ENCODE results near the gene SEMA6A.

The SEMA6A gene

DNA sequence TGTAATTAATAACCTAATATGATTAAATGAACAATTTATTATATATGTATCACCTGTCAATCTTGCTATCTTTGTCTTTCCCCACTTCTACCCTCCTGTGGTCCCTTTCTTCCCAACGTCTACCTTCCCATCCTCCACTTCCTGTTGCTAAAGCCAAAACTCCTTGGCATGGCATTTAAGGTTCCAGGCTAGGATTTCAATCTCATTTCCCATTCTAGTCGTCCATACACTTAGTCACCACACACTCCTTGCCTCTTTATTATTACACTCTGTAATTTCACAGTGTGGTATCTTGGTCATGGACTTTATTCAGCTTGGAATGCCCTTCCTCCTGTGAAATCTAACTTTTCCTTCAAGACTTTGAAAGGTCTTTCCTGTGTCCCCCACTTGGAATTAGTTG is 115.3 kb downstream of the SEMA6A start:
- Histone ChIP-seq H3K27me3 (ENCODE audit: control insufficient read depth in 1 of 2, insufficient read depth in 1 of 2, low read length in 2 of 2) (no peaks in the 10 kb centered on the region), H4K91ac (ENCODE audit: low read length) (no peak overlapping the region), H3K4me3 (ENCODE audit: insufficient read depth in 1 of 2, low read depth in 1 of 2, low read length in 2 of 2) (no peak overlapping the region), H2AFZ (ENCODE audit: low read depth, low read length) (no peak overlapping the region), H3K4ac (ENCODE audit: low read depth in 1 of 2, low read length in 2 of 2) (no peak overlapping the region), H2BK5ac (ENCODE audit: low read depth, low read length, poor library complexity, severe bottlenecking) (no peak overlapping the region), H3K79me1 (replicated peaks; ENCODE audit: low read length, poor library complexity, severe bottlenecking) (no peaks in the 10 kb centered on the region), H3K18ac (ENCODE audit: low read depth in 1 of 2, low read length in 2 of 2) (no peak overlapping the region), H3K36me3 (ENCODE audit: control insufficient read depth in 1 of 2, insufficient read depth in 2 of 2, low read depth in 1 of 2, low read length in 2 of 2) (no peaks in the 10 kb centered on the region), H2BK120ac (ENCODE audit: low read depth, low read length) (no peak overlapping the region), H3K9ac (ENCODE audit: low read length) (no peak overlapping the region), H3K4me2 (ENCODE audit: low read length, poor library complexity, severe bottlenecking) (no peak overlapping the region), H3K9me3 (ENCODE audit: control insufficient read depth, low read length) (no peaks in the 10 kb centered on the region), H2BK15ac (ENCODE audit: low read depth, poor library complexity, severe bottlenecking) (no peak overlapping the region), H2AK5ac (ENCODE audit: low read length, severe bottlenecking) (peak overlapping the region; percentile 97), H4K8ac (ENCODE audit: low read length) (no peak overlapping the region), H3K23ac (ENCODE audit: low read length in 2 of 2) (no peak overlapping the region), H3K4me1 (ENCODE audit: control insufficient read depth, insufficient read depth, low read depth, low read length) (peaks cover 1% of the 10 kb centered on the region), H3K14ac (ENCODE audit: low read length in 2 of 2) (no peak overlapping the region), H3K27ac (ENCODE audit: low read length, poor library complexity, severe bottlenecking) (no peak overlapping the region), H2BK12ac (ENCODE audit: low read length in 2 of 2) (no peak overlapping the region)
- no peak for DNase-seq
- WGBS: 55% methylated on average over 2 of the region's 2 CpGs

DNA sequence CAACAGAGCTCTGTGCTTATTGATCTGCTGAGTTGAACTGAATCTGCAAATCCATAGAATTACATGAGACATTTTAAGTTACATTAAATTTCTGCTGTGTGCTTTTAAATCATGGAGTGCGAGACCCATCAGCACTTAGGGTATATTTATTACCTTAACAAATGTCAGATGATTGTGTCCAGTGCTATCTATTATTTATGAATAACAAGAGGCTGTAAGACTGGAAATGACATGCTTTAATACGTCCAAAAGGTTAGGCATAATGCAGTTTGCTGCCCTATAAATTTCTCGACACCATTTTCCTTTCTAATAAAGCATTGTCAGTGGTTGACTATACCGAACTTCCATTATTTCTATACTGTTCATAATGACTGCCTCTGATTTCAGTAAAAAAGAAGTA is 117.6 kb downstream of the SEMA6A start:
- no peak overlapping the region for H2BK15ac ChIP-seq (ENCODE audit: low read depth, poor library complexity, severe bottlenecking)
- H2BK5ac ChIP-seq (ENCODE audit: low read depth, low read length, poor library complexity, severe bottlenecking): no peak overlapping the region
- H3K4me1 ChIP-seq (ENCODE audit: control insufficient read depth, insufficient read depth, low read depth, low read length): peaks cover 5% of the 10 kb centered on the region
- H4K8ac ChIP-seq (ENCODE audit: low read length): no peak overlapping the region
- H3K4me3 ChIP-seq (ENCODE audit: insufficient read depth in 1 of 2, low read depth in 1 of 2, low read length in 2 of 2): no peak overlapping the region
- H3K27me3 ChIP-seq (ENCODE audit: control insufficient read depth in 1 of 2, insufficient read depth in 1 of 2, low read length in 2 of 2): peaks cover 0 to 5% of the 10 kb centered on the region in 2 experiments
- H3K9me3 ChIP-seq (ENCODE audit: control insufficient read depth, low read length): no peaks in the 10 kb centered on the region
- no peak overlapping the region for H4K91ac ChIP-seq (ENCODE audit: low read length)
- H3K79me1 ChIP-seq (replicated peaks; ENCODE audit: low read length, poor library complexity, severe bottlenecking): no peaks in the 10 kb centered on the region
- no peak for DNase-seq
- no peak overlapping the region for H3K4me2 ChIP-seq (ENCODE audit: low read length, poor library complexity, severe bottlenecking)
- H3K14ac ChIP-seq (ENCODE audit: low read length in 2 of 2): no peak overlapping the region
- H3K9ac ChIP-seq (ENCODE audit: low read length): no peak overlapping the region
- H3K23ac ChIP-seq (ENCODE audit: low read length in 2 of 2): no peak overlapping the region
- H2BK12ac ChIP-seq (ENCODE audit: low read length in 2 of 2): no peak overlapping the region
- H3K18ac ChIP-seq (ENCODE audit: low read depth in 1 of 2, low read length in 2 of 2): no peak overlapping the region
- H2BK120ac ChIP-seq (ENCODE audit: low read depth, low read length): no peak overlapping the region
- H2AK5ac ChIP-seq (ENCODE audit: low read length, severe bottlenecking): no peak overlapping the region
- H3K4ac ChIP-seq (ENCODE audit: low read depth in 1 of 2, low read length in 2 of 2): no peak overlapping the region
- no peak overlapping the region for H2AFZ ChIP-seq (ENCODE audit: low read depth, low read length)
- no peaks in the 10 kb centered on the region for H3K36me3 ChIP-seq (ENCODE audit: control insufficient read depth in 1 of 2, insufficient read depth in 2 of 2, low read depth in 1 of 2, low read length in 2 of 2)
- no peak overlapping the region for H3K27ac ChIP-seq (ENCODE audit: low read length, poor library complexity, severe bottlenecking)
- WGBS: 100% methylated on average over 1 of the region's 4 CpGs

- no peak overlapping the region for H3K27ac ChIP-seq (ENCODE audit: low read length, poor library complexity, severe bottlenecking)
- no peak overlapping the region for H3K4me2 ChIP-seq (ENCODE audit: low read length, poor library complexity, severe bottlenecking)
- H3K4me3 ChIP-seq (ENCODE audit: insufficient read depth in 1 of 2, low read depth in 1 of 2, low read length in 2 of 2): no peak overlapping the region
- H3K23ac ChIP-seq (ENCODE audit: low read length in 2 of 2): no peak overlapping the region
- no peak overlapping the region for H2AFZ ChIP-seq (ENCODE audit: low read depth, low read length)
- no peak overlapping the region for H2BK120ac ChIP-seq (ENCODE audit: low read depth, low read length)
- H2BK5ac ChIP-seq (ENCODE audit: low read depth, low read length, poor library complexity, severe bottlenecking): no peak overlapping the region
- H3K79me1 ChIP-seq (replicated peaks; ENCODE audit: low read length, poor library complexity, severe bottlenecking): no peaks in the 10 kb centered on the region
- H3K36me3 ChIP-seq (ENCODE audit: control insufficient read depth in 1 of 2, insufficient read depth in 2 of 2, low read depth in 1 of 2, low read length in 2 of 2): no peaks in the 10 kb centered on the region
- H2BK15ac ChIP-seq (ENCODE audit: low read depth, poor library complexity, severe bottlenecking): no peak overlapping the region
- no peak overlapping the region for H3K14ac ChIP-seq (ENCODE audit: low read length in 2 of 2)
- no peak overlapping the region for H4K8ac ChIP-seq (ENCODE audit: low read length)
- peaks cover 0 to 5% of the 10 kb centered on the region in 2 experiments for H3K27me3 ChIP-seq (ENCODE audit: control insufficient read depth in 1 of 2, insufficient read depth in 1 of 2, low read length in 2 of 2)
- H4K91ac ChIP-seq (ENCODE audit: low read length): no peak overlapping the region
- 84% methylated on average over 1 of the region's 1 CpG for WGBS
- no peak for DNase-seq
- no peak overlapping the region for H3K18ac ChIP-seq (ENCODE audit: low read depth in 1 of 2, low read length in 2 of 2)
- H2AK5ac ChIP-seq (ENCODE audit: low read length, severe bottlenecking): no peak overlapping the region
- H2BK12ac ChIP-seq (ENCODE audit: low read length in 2 of 2): no peak overlapping the region
- no peak overlapping the region for H3K4ac ChIP-seq (ENCODE audit: low read depth in 1 of 2, low read length in 2 of 2)
- H3K9ac ChIP-seq (ENCODE audit: low read length): no peak overlapping the region
- H3K9me3 ChIP-seq (ENCODE audit: control insufficient read depth, low read length): no peaks in the 10 kb centered on the region
- peaks cover 7% of the 10 kb centered on the region for H3K4me1 ChIP-seq (ENCODE audit: control insufficient read depth, insufficient read depth, low read depth, low read length)
Measured at GRCh38 chr5:116456036-116456435, 118.6 kb downstream of the SEMA6A start.

DNA sequence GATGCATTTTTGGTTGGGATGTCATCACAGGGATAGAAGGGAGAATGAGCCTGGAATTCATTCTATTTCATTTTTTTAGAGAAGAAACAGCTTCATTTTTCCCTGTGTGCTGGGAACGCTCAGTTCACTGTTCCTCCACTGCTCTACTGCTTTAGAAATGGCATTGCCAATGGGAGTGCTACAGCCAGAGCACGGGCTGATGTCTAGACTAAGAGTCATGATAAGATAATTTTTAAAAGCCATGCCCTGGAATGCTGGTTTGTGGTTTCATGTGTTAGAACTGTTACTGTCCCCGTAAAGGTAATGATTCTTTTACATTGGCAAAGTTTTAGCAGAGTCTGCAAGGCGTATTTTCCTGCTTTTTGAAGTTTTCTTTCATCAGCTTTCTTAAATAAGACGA is 119.6 kb downstream of the SEMA6A start:
- Histone ChIP-seq H3K27ac (ENCODE audit: low read length, poor library complexity, severe bottlenecking) (peak overlapping the region; percentile 68), H4K91ac (ENCODE audit: low read length) (no peak overlapping the region), H3K4me3 (ENCODE audit: insufficient read depth in 1 of 2, low read depth in 1 of 2, low read length in 2 of 2) (peak overlapping the region in 1 of 2 experiments; percentile 22), H3K23ac (ENCODE audit: low read length in 2 of 2) (no peak overlapping the region), H2BK120ac (ENCODE audit: low read depth, low read length) (no peak overlapping the region), H3K27me3 (ENCODE audit: control insufficient read depth in 1 of 2, insufficient read depth in 1 of 2, low read length in 2 of 2) (peaks cover 0 to 5% of the 10 kb centered on the region in 2 experiments), H3K79me1 (replicated peaks; ENCODE audit: low read length, poor library complexity, severe bottlenecking) (no peaks in the 10 kb centered on the region), H3K14ac (ENCODE audit: low read length in 2 of 2) (no peak overlapping the region), H2BK5ac (ENCODE audit: low read depth, low read length, poor library complexity, severe bottlenecking) (peak overlapping the region; percentile 33), H3K4me1 (ENCODE audit: control insufficient read depth, insufficient read depth, low read depth, low read length) (peaks cover 7% of the 10 kb centered on the region), H3K4ac (ENCODE audit: low read depth in 1 of 2, low read length in 2 of 2) (no peak overlapping the region), H3K36me3 (ENCODE audit: control insufficient read depth in 1 of 2, insufficient read depth in 2 of 2, low read depth in 1 of 2, low read length in 2 of 2) (no peaks in the 10 kb centered on the region), H3K18ac (ENCODE audit: low read depth in 1 of 2, low read length in 2 of 2) (no peak overlapping the region), H2AFZ (ENCODE audit: low read depth, low read length) (no peak overlapping the region), H3K9me3 (ENCODE audit: control insufficient read depth, low read length) (no peaks in the 10 kb centered on the region), H3K9ac (ENCODE audit: low read length) (no peak overlapping the region), H4K8ac (ENCODE audit: low read length) (no peak overlapping the region), H2BK15ac (ENCODE audit: low read depth, poor library complexity, severe bottlenecking) (no peak overlapping the region), H2AK5ac (ENCODE audit: low read length, severe bottlenecking) (peak overlapping the region; percentile 10), H2BK12ac (ENCODE audit: low read length in 2 of 2) (no peak overlapping the region), H3K4me2 (ENCODE audit: low read length, poor library complexity, severe bottlenecking) (peak overlapping the region; percentile 46)
- peak; percentile 58 for DNase-seq
- WGBS: 61% methylated on average over 5 of the region's 5 CpGs
